GM18873 (cell line): Measurements from ENCODE around the gene SHISA3.
"Not testable (repeated sequence)": the region's sequence is repeated elsewhere in the genome, so short reads cannot be mapped to it uniquely, and the experiment has no call there.

ENCODE experiments used
- ATAC-seq: cut with Tn5 transposase; IDR thresholded peaks from one replicate; pipeline ENCODE4 v1.9.1; 2021; ENCODE audit warnings: mild to moderate bottlenecking, moderate library complexity, moderate number of reproducible peaks; ENCODE audit not compliant: unreplicated experiment, low FRiP score

SHISA3 gene

DNA sequence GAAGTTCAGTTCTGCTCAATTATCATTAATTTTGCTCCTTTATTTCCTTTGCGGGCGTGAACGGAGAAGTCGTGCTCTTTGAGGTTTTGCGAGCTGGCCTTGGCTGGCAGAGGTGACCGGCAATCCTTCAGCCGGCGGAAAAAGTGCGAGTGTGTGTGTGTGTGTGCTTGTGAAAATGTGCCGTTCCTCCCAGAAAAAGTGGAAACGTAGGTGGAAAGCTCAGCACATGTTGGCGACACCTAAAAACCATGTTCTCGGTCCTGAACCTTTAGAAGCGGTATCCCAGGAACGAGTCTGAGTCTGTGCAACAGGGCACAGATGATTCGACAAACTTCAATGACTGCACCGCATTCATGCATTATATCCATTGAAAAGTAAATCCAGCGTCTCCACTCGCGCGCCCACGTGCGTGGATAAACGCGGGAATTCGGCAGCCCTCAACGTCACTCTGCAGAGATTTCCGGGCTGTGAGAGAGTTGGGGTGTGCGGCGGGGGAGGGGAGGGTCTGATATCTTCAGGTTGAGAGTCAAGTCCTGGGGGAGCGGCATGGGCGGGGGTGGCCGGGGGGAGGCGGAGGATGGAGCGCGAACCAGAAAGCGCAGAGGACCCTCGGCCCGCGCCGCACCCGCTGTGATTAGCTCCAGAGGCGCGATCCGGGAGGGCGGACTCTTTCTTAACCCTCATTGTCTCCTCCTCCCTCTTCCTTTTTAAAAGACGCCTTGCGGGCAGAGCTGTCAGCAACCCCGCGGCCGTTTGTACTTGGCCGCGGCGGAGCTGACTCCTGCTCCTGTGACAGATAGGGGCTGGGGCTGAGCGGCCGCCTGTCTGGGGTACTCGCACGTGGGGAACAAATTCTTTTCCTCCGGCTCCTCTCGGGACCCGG, at the start of gene SHISA3:
Gene SHISA3 (plus strand): TSS at position 737 of the 883 bp plus-strand sequence. CDS start 569 bp downstream, outside the sequence.
- ATAC-seq: no peak

DNA sequence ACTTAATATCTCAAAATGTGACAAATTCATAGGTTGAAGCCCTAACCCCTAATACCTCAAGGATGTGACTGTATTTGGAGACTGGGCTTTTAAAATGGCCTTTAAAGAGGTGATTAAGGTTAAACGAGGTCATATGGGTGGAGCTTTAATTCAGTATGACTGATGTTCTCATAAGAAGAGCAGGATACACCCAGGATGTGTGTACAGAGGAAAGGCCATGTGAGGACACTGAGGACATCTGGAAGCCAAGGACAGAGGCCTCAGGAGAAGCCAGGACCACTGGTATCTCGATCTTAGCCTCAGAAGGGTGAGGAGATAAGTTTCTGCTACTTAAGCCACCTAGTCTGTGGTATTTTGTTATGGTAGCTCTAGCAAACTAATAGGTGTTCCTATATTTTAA, 49.0 kb upstream of the SHISA3 start:
- ATAC-seq: no peak

DNA sequence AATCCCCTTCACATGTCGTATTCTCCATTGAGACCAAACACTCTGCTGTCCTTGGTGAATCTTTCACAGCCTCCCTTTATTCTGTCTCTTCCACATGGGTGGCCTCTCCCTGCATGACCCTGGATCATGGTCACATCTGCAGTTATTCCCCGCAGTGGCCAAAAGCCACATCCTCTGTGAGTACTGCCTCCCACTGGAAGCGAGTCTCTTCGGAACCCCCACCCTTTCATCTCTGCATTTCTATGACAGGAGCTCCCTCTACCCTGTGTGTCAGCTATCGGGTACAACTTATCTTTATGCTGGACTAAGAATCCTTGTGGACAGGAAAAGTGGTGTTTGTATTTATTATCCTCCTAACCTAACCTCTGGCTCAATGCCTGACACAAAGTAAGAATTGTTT, 48.6 kb upstream of the SHISA3 start:
- no peak for ATAC-seq

DNA sequence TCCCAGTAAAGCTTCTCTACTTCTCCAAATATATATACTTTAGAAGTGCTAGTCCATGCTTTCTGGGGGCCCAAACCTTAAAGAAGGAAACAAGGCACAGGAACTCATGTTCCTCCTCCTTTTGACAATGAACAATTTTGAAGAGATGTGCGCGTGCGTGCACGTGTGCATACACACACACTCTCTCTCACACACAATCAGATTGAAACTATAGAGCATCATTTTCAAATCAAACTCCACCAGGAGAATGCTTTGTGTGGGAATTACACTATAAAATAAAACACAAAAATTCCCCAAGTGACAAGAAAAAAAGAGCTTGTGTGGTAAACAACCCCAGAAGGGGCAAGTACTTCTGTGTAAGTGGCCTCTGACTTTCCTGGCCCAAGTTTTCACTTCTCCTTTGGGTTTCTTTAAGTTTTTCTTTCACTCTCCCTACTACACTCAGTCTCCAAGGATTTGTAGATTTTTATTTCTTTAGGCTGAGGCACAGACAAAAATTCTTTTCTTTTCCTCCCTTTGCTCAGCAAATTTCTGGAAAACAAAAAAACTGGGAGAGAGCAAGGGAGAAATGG, 46.6 kb upstream of the SHISA3 start:
- ATAC-seq: no peak

DNA sequence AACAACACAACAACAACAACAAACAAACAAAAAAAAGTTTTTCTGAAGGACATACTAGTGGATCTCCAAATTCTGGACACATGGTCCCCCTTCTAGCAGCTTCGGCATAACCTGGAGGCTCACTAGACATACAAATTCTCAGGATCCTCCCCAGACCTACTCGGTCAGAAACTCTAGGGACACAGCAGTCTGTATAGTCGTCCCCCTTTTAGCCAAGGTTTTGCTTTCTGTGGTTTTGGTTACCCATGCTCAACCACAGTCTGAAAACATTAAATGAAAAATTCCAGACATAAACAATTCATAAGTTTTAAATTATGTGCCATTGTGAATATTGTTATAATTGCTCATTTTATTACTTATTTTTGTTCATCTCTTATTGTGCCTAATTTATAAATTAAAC, 45.2 kb upstream of the SHISA3 start:
- no peak for ATAC-seq

DNA sequence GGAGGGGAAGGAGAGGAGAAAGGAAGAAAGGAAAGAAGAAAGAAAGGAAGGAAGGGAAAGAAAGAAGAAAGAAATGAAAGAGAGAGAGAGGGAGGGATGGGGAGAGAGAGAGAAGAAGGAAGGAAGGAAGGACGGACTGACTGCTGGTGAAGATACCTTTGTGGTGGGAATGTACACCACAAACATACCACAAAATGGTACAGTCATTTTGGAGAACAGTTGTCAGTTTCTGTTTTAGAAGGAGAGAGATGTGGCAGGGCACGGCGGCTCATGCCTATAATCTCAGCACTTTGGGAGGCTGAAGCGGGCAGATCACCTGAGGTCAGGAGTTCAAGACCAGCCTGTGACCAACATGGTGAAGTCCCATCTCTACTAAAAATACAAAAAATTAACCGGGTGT, 40.0 kb upstream of the SHISA3 start:
- ATAC-seq: no peak

DNA sequence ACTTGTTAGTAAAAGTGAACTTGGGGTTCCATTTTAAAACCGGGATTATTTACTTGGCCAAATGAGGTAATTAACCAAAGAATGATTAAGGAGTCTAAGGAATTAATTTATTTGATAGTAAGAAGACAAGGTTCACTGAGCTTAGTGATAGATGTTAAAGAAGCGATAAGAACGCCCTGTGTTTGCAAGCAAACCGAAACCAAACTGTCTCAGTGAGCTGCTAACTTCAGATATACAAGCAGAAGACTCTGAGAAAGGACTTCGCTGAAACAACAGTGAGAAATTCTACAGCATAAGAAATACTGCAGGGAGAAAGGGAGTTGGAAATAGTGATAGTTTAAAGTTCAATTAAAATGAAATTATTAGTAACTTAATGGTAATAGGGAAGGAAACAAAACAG, 37.6 kb upstream of the SHISA3 start:
- no peak for ATAC-seq

DNA sequence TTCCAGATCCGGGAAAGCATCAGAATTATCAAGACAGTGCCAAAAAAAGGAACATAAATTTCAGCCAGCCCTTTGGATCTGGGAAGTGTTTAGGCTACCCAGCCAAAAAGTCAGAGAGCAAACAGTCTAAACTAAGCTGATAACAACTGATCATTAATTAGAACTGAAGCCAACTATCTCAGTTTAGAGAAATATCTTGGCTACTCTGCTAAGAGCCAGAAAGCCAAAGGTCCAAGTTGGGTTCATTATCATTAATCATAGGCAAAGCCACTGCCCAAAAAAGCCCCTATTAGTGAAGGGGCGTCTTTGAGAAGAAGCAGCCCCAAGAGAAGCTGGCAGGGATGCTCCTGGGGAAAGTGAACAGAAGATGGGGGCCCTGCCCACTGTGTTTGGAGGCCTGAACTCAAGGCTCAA, 37.0 kb upstream of the SHISA3 start:
- no peak for ATAC-seq

DNA sequence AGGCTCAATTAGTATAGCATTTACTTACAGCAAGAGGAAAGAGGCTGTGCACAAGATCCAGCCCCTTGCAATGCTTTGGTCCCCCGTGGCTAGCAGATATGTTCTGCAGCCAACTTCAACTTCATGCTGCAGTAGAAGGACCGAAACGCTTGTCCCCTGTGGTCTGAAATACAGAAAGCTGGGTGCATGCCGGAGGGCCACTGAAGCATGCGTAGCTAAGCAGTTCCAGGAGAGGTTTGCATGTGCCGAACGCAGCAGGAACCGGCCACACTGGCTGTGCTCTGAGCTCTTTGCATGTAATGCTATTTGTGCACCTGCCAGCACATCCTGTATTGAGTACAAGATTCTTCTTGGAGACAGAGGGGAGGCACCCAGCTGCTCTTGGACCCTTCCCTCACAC, 35.8 kb upstream of the SHISA3 start:
- no peak for ATAC-seq

DNA sequence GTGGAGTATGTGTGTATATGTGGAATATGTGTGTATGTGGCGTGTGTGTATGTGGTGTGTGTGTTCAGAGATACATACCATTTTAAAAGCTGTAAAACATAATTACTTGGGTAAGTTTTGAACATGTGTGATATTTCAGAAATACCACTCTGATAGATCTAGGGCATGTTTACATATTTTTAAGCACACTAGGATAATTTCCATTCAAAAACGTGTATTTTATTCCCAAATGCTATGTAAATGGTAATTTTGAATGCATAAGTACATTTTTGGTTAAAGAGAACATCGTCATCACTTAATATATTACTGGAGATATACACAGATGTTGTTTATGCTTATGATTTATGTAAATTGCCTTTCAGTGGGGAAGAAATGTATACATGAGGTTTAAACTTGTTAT, 34.7 kb upstream of the SHISA3 start:
- no peak for ATAC-seq

DNA sequence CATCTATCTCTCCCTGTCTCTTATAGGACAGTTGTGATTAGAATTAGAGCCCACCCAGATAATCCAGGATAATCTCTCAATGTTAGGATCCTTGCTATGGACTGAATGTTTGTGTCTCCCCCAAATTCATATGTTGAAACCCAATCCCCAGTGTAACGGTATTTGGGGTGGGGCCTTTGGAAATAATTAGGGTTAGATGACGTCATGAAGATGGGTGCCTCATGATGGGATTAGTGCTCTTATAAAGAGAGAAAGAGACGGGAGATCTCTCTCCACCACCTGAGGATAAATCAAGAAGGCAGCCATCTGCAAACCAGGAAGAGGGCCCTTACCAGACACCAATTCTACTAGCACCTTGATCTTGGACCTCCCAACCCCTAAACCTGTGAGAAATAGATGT, 33.7 kb upstream of the SHISA3 start:
- no peak for ATAC-seq

DNA sequence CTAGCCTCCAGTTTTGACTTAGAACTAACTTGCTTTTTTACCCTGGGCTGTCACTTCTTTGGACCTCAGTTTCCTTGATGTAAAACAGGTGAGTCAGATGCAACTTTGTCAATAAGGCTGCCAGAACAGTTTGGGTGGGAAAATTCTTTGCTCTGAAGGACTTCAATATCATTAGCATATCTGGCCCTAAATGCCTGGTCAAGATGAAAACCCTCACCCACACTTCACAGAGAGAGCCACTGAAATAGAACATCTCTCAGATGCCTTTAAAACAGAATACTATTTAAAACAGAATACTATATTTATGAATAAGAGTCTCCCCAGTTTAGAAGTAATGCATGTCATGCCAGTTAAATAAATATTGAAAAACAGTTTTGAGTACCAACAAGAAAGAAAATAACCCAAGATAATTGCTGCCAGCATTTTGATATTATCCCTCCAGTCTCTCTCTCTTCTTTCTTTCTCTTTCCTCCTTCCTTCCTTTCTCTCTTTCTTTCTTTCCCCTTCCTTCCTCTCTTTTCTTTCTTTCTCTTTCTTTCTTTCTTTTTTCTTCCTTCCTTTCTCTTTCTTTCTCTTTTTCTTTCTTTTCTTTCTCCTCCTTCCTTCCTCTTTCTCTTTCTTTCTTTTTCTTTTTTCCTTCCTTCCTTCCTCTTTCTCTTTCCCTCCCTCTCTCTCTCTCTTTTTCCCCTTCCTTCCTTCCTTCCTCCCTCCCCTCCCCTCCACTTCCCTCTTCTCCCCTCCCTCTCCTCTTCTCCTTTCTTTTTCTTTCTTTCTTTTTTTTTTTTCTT, 32.8 kb upstream of the SHISA3 start:
- no peak for ATAC-seq

DNA sequence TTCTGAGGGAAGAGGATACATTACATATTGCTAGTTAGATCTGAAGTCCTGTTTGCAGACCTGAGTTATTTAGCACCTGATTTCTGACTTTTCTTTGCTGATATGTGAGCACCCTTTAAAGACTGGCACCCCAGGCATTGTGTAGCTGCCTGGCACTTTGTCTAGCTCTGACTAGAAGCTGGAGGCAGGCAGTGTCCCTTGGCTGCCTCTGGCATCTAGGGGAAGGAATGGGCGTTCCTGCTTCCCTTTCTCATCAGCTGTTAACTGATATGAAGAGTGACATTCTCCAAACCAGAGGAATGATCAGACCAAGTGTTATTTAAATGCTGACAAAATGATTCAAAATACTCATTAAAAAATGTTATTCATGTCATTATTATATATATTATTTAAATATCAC, 30.3 kb upstream of the SHISA3 start:
- no peak for ATAC-seq

DNA sequence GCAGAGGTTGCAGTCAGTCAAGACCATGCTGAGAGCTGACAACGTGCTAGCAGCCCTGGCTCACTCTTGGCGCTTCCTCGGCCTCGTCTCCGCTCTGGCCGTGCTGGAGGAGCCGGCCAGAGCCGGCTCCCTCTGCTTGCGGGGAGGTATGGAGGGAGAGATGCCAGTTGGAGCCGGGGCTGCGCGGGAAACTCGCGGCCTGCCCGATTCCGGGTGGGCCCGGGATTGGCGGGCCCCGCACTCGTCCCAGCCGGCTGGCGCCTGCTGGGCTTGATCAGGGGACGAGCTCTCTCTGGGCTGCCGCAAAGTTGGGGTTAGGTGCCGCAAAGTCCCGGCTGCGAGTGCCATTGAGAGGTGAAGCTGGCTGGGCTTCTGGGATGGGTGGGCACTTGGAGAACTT, 27.8 kb upstream of the SHISA3 start:
- no peak for ATAC-seq

DNA sequence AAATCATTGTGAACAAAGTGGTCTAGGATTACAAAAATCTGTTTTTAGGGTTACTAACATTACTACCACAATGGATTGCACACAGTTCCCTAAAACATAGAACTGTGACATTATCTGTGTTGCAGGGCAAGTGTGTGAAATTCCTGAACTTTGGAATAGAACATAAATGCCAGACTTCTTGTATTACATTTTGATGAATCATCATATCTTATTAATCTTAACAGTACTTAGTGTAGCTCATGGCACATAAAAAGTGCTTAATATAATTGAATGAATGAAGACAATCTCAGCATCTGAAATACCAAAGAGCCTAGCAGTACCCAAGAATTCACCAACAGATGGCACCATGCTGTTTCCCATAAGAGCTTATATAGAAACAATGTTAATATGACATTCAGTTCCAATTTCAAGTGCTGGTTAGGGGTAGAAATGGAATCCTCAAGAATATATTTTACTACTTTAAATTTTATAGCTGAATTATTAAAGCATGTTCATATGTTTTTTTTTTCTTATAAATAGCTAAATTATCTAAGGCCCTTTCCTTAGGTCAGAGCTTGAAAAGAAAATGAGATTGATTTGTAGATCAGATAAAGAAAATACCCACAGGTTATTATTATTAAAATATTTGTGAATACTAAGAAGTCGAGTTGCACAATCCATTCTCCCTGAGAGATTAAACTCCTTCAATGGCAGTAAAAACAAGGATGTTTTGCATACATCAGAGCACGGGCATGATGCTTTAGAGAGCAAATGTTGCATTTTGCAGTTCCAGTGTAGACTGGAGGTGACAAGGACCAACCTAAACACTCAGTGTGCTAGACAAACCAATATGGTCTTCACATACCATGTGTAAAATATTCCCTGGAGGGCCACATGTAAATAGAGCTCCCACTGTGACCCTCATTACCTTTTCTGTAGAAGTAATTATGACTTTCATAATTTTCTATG, 25.7 kb upstream of the SHISA3 start:
- no peak for ATAC-seq

DNA sequence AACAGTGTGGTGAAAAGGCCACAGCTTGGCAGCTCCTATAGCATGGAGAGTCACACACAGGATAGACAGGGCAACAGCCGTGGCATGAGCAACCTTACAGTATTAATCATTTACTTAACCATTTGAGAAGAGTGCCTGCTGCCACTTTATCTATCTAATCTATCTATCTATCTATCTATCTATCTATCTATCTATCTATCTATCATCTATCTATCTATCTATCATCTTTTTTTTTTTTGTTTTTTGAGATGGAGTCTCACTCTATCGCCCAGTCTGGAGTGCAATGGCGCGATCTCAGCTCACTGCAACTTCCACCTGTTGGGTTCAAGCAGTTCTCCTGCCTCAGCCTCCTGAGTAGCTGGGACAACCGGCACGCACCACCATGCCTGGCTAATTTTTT, 25.0 kb upstream of the SHISA3 start:
- ATAC-seq: not testable (repeated sequence)

DNA sequence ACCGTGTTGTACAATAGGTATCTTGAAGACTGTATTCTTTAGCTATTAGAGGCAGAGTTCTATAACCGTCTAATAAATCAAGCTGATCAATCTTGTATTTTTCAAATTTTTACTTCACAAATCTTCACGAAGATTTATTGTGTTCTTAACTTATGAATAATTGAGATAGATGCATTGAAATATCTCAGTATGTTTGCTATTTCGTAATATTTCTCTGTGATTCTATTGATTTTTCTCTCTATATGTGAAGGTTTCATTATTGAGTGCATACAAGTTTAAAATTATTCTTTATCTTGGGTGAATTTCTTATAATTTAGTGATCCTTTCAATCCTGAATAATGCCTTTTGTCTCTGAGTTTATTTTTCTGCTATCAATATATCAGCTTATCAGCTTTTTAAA, 19.8 kb upstream of the SHISA3 start:
- no peak for ATAC-seq

DNA sequence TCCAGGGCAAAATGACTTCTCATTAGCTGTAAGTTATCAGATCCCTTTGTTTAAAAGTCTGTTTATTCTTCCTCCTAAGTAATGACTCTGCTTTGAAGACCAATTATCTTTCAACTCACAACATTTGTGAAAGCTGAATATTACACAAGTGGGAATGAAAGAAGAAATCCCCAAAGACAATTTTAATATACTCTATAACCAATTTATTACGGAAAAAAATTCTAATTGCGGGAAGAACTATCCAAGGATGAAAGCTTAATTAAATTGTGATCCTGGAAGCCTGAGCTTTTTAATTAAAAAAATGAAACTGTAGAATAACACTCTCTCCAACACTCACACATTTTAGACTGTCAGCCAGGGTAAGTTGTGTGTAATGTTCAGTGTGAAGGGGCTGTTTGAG, 15.6 kb upstream of the SHISA3 start:
- ATAC-seq: no peak

DNA sequence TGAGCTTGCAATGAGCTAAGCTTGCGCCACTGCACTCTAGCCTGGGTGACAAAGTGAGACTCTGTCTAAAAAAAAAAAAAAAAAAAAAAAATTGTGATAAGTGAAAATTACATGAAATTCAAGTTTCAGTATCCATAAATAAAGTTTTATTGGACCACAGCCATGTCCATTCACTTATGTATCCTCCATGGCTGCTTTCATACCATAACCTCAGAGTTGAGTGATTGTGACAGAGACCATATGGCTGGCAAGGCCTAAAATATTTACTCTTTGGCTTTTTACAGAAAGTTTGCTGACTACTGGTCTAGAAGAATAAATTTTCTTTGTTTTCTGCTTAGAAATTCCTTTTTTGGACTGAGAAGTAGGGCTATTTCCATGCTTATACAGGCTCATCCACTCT, 11.8 kb upstream of the SHISA3 start:
- no peak for ATAC-seq

DNA sequence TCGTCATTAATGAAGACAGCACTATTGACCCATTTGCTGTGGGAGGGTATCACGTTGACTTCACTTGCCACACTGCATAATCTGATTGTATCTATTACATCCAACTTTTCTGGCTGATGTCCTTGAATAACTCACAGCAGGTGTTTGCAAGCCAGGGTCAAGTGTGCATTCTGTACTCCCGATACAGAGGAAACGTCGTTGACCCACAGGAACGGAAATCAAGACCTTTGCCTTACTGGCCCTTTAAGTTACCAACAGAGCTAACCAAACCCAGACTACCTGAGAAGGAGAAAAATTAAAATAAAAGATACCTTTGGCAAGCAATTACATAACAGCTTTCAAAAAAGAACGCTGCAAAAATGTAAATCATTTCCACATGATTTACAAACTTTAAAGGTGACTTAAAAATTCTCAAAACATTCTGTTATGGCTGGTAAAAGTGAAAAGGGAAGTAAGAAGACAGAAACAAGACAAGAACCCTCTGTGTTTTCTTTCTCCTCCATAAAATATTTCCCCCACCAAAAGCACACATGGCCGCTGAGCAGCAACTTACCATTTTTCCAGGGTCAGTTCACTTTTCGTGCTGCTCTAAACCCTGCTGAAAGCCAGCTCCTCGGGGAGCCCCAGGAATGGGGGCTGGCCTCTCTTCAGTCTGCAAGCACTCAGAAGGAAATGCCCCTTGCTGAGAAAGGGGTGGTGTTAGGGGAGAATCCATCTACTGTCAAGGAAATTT, 6.5 kb upstream of the SHISA3 start:
- no peak for ATAC-seq
